HT1080 (cell line): ENCODE results near the gene CDH4. TPM values are rescaled to one million over a fixed set of nuclear protein-coding genes. Genes with fewer than 3 reads are reported as not detected.

Experiments
- DNase-seq: peaks from one replicate; pipeline ENCODE4 v3.0.0-alpha.2; 2015; ENCODE audit warnings: low read depth
- total RNA-seq: library from RNA; depleted of rRNA; stranded (reverse); fragments of >200 nt; shearing (Covaris generic); gene quantifications from 2 replicates; pipeline ENCODE4 v1.2.3, GENCODE V29; 2014

The CDH4 gene
- total RNA-seq, 1 experiment from 2014 or later: 10.8 TPM

- DNase-seq: no peak
Observed at GRCh38 chr20:61812845-61813485, 560.9 kb downstream of the CDH4 start.

- no peak for DNase-seq
Observed at GRCh38 chr20:61813791-61814190, 561.7 kb downstream of the CDH4 start.

GRCh38 chr20:61814244-61814643, 562.2 kb downstream of the CDH4 start:
- DNase-seq: no peak

- no peak for DNase-seq
Observed at GRCh38 chr20:61814726-61815125, 562.7 kb downstream of the CDH4 start.

GRCh38 chr20:61815176-61815575, 563.1 kb downstream of the CDH4 start:
- DNase-seq: no peak

GRCh38 chr20:61815678-61816077, 563.6 kb downstream of the CDH4 start:
- DNase-seq: no peak

- no peak for DNase-seq
Observed at GRCh38 chr20:61816606-61817460, 564.8 kb downstream of the CDH4 start.

- no peak for DNase-seq
Observed at GRCh38 chr20:61817575-61817974, 565.5 kb downstream of the CDH4 start.

- DNase-seq: no peak
Observed at GRCh38 chr20:61818746-61819573, 566.9 kb downstream of the CDH4 start.

GRCh38 chr20:61819574-61819846, 567.4 kb downstream of the CDH4 start:
- no peak for DNase-seq

- DNase-seq: no peak
Observed at GRCh38 chr20:61819921-61820825, 568.1 kb downstream of the CDH4 start.

GRCh38 chr20:61821735-61822134, 569.7 kb downstream of the CDH4 start:
- no peak for DNase-seq

GRCh38 chr20:61822396-61822795, 570.3 kb downstream of the CDH4 start:
- DNase-seq: no peak

- DNase-seq: no peak
Observed at GRCh38 chr20:61823242-61823641, 571.2 kb downstream of the CDH4 start.

- no peak for DNase-seq
Observed at GRCh38 chr20:61828891-61829290, 576.8 kb downstream of the CDH4 start.

GRCh38 chr20:61829526-61829925, 577.5 kb downstream of the CDH4 start:
- no peak for DNase-seq

GRCh38 chr20:61830241-61830930, 578.3 kb downstream of the CDH4 start:
- DNase-seq: no peak

- no peak for DNase-seq
Observed at GRCh38 chr20:61830991-61831390, 578.9 kb downstream of the CDH4 start.

- DNase-seq: no peak
Observed at GRCh38 chr20:61832181-61832580, 580.1 kb downstream of the CDH4 start.

GRCh38 chr20:61833807-61834610, 581.9 kb downstream of the CDH4 start:
- no peak for DNase-seq
